Breast epithelium (tissue), 3 donors: ENCODE data around the gene HPCAL1.

Experiments used
- POLR2AphosphoS5 ChIP-seq, 3 donors: sonication (generic); formaldehyde crosslinking; IDR thresholded peaks; one replicate each; pipeline ENCODE4 v1.6.1; 2017; ENCODE audit warnings: antibody characterized with exemption in 3 of 3
- TF ChIP-seq, protein P1 (sequence below), 3 donors: fragments of 450-650 bp; IDR thresholded peaks; one replicate each; pipeline ENCODE4 v1.5.1; 2016 to 2017; ENCODE audit warnings: antibody characterized with exemption in 3 of 3, mild to moderate bottlenecking in 3 of 3, moderate library complexity in 3 of 3

- TF ChIP-seq, protein P1, sequence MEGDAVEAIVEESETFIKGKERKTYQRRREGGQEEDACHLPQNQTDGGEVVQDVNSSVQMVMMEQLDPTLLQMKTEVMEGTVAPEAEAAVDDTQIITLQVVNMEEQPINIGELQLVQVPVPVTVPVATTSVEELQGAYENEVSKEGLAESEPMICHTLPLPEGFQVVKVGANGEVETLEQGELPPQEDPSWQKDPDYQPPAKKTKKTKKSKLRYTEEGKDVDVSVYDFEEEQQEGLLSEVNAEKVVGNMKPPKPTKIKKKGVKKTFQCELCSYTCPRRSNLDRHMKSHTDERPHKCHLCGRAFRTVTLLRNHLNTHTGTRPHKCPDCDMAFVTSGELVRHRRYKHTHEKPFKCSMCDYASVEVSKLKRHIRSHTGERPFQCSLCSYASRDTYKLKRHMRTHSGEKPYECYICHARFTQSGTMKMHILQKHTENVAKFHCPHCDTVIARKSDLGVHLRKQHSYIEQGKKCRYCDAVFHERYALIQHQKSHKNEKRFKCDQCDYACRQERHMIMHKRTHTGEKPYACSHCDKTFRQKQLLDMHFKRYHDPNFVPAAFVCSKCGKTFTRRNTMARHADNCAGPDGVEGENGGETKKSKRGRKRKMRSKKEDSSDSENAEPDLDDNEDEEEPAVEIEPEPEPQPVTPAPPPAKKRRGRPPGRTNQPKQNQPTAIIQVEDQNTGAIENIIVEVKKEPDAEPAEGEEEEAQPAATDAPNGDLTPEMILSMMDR (IDR thresholded peaks at IDR 0.05), result no peak
- TF ChIP-seq POLR2AphosphoS5 (IDR thresholded peaks at IDR 0.05), result no peak
Observed at GRCh38 chr2:10436583-10437110, 133.9 kb downstream of the HPCAL1 start.
